Choroid plexus epithelial cell (primary cell): Measurements from ENCODE around the gene GABARAPL2.
"Not testable (repeated sequence)": the region's sequence is repeated elsewhere in the genome, so short reads cannot be mapped to it uniquely, and the experiment has no call there.

Experiments
- DNase-seq: peaks from one replicate; pipeline ENCODE4 v3.0.0-alpha.2; 2010; ENCODE audit warnings: low read depth
- H3K4me3 ChIP-seq: 2 replicates; pipeline ENCODE4 v1.5.1; 2011; ENCODE audit warnings: low read depth, mild to moderate bottlenecking, control low read depth, low read length, moderate library complexity
- CTCF ChIP-seq: conservative IDR thresholded peaks from 2 replicates; pipeline ENCODE4 v1.5.1; 2011; ENCODE audit warnings: low read depth, mild to moderate bottlenecking, control low read depth, inconsistent platforms, low read length, moderate library complexity

GABARAPL2 gene

GRCh38 chr16:75532142-75532765 is 33.9 kb upstream of the GABARAPL2 start:
- no peak overlapping the region for H3K4me3 ChIP-seq
- no peak for TF ChIP-seq CTCF
- no peak for DNase-seq

DNA sequence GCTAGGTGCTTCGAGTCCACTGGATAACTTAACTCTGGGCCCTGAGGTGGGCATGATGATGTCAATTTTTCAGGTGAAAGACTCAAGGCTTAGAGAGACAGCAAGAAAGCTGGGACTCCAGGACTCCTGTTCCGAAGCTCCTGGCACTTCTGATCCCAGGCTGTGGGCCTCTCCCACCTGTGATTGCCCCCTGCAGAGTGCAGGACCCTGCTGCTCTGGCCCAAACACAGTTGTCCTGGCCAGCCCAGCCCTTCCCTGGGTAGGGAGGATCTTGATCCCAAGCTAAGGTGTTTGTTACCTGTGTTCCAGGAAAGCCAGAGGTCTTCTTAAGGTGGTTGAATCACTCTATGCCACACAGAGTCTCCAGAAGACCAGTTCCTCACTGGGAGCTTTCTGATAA is 33.4 kb upstream of the GABARAPL2 start:
- no peak overlapping the region for H3K4me3 ChIP-seq
- TF ChIP-seq CTCF, result no peak
- DNase-seq, result no peak

- TF ChIP-seq CTCF, result no peak
- H3K4me3 ChIP-seq, result no peak overlapping the region
- DNase-seq, result no peak
These were observed 31.5 kb upstream of the GABARAPL2 start for GRCh38 chr16:75534560-75535205.

DNA sequence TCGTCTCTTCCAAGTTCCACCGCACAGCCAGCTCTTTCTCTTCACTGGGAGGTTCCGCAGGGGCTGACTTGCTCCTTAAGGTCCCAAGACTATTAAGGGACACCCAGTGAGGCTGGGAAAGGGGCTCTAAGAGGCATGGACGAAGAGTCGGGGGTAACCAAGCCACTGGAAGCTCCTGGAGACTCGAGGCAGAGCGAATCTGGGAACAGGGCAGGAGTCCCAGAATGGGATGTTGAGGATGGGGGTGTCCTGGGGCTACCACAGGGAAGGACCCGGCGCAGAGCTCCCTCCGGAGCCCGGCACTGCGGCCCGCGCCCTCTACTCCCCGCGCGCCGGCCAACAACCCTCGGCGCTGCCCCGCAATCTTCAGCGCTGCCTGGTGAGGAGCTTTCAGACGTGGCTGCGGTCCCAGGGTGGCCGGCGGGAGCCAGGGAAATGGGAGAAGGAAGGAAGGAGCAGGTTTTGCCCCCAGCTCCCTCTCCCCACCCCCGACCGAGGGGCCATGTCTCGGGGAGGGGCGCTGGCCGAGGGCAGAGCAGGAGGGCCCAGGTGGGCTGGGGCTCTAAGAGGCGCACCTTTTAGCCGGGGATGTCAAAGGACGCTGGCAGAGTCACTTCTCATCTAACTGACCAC is 30.9 kb upstream of the GABARAPL2 start:
- no peak for DNase-seq
- no peak for TF ChIP-seq CTCF
- H3K4me3 ChIP-seq, result no peak overlapping the region

DNA sequence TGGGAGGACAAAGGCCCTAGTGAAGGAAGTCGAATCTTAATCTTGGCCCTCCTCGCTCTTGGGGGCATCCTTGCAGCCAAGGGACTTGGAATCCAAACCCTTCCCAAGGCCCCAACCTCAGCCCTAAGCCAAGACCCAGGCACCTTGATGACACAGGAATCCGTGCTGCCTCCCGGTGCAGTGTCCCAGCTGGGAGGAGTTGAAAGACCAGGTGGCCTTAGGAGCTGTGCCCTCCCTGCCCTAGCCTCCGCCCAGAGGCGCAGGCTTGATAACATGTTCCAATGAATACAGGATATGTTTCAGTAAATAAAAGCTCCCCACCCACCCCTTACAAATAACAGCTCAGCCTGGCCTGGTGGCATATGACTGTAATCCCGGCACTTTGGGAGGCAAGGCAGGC is 30.3 kb upstream of the GABARAPL2 start, which contains the start of gene CHST5:
Gene CHST5 (minus strand): TSS at position 208 of the 400 bp plus-strand sequence. CDS start 5,724 bp downstream, outside the sequence.
- TF ChIP-seq CTCF, result no peak
- DNase-seq, result no peak
- no peak within 1 kb of the TSS for H3K4me3 ChIP-seq

GRCh38 chr16:75537776-75538175 is 28.4 kb upstream of the GABARAPL2 start:
- DNase-seq, result no peak
- TF ChIP-seq CTCF, result no peak
- H3K4me3 ChIP-seq, result no peak overlapping the region

DNA sequence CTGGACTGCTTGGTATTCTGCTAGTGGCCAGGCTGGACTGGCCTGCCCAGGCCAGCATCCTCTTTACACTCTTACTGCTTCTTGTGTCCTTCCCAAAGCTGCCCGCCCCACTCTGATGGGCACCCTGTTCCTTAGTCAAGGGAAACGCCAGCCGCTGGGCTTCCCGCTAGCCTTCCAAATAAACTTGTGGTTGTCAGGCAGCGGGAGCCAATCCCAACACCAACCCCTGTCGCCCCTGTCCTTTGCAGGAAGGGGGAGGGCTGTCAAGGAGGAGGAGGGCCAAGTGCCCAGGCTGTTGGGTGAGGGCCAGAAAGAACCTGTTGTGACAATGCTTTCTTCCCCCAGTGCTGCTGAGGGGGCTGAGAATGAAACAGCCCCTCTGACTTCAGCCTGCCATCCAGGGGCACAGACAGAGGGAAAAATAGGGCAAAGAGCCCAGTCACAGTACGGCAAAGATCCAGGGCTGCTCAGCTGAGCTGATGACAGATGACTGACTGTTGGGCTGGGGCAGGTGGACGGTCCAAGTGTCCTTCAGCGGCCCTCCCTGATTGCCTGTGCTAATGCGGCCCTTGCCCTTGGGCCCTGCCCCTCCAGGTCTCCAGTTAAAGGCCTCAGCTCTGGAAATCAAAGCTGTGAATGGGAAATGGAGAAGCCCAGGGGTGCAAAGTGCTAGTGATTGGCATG is 27.2 kb upstream of the GABARAPL2 start:
- DNase-seq, H3K4me3 ChIP-seq: not testable (repeated sequence)
